ENCODE measurements around the gene TMEM39A. TPM values are rescaled to one million over a fixed set of nuclear protein-coding genes. Genes with fewer than 3 reads are reported as not detected.

TMEM39A gene
- total and polyA plus RNA-seq, 4 donors = 9.3 to 51.2 (median 37.9) TPM

DNA sequence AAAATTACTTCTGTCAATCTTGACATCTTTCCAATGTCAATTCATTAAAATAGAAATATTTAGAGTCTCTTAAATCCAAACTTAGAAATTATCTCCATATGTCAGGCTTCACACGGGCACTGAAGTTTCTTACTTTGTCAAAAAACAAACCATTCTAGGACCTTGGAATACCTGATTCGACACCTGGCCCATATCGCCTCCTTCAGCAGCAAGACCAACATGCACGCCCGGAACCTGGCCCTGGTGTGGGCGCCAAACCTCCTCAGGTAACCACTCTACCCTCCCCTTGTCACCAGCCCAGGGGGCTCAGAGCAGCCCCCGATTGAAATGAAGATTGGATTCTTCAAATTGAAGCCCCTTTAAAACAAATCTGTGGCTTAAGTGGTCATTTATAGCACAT lies 81.3 kb downstream of the TMEM39A start:
- H3K4me3 ChIP-seq = no peak overlapping the region
- ATAC-seq (ENCODE audit: insufficient read depth, low FRiP score) = no peak
- TF ChIP-seq, protein P1, sequence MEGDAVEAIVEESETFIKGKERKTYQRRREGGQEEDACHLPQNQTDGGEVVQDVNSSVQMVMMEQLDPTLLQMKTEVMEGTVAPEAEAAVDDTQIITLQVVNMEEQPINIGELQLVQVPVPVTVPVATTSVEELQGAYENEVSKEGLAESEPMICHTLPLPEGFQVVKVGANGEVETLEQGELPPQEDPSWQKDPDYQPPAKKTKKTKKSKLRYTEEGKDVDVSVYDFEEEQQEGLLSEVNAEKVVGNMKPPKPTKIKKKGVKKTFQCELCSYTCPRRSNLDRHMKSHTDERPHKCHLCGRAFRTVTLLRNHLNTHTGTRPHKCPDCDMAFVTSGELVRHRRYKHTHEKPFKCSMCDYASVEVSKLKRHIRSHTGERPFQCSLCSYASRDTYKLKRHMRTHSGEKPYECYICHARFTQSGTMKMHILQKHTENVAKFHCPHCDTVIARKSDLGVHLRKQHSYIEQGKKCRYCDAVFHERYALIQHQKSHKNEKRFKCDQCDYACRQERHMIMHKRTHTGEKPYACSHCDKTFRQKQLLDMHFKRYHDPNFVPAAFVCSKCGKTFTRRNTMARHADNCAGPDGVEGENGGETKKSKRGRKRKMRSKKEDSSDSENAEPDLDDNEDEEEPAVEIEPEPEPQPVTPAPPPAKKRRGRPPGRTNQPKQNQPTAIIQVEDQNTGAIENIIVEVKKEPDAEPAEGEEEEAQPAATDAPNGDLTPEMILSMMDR (IDR thresholded peaks at IDR 0.05; ENCODE audit: control extremely low read depth, extremely low read depth) = no peak
- no peak for DNase-seq
- H3K4me1 ChIP-seq (ENCODE audit: control insufficient read depth in 5 of 5, insufficient read depth in 5 of 5, low read length in 5 of 5) = peaks cover 0 to 1% (median 0%) of the 10 kb centered on the region in 5 donors
- H3K9me3 ChIP-seq (ENCODE audit: control insufficient read depth in 4 of 4, insufficient read depth in 3 of 4, low read length in 3 of 4) = no peaks in the 10 kb centered on the region
- no peak overlapping the region for H3K27ac ChIP-seq (ENCODE audit: low read depth in 1 of 2, low read length in 1 of 2)
- no peaks in the 10 kb centered on the region for H3K27me3 ChIP-seq (ENCODE audit: control insufficient read depth in 3 of 3, insufficient read depth in 3 of 3, low read length in 2 of 3)
- H3K9ac ChIP-seq (ENCODE audit: insufficient read depth in 1 of 2, low read length in 2 of 2) = no peak overlapping the region
- H3K36me3 ChIP-seq (ENCODE audit: control insufficient read depth in 4 of 4, insufficient read depth in 4 of 4, low read length in 4 of 4) = peaks cover 16 to 32% (median 25%) of the 10 kb centered on the region in 4 donors
- WGBS, 2 donors = 95 to 96% methylated on average over 7 of the region's 7 CpGs

DNA sequence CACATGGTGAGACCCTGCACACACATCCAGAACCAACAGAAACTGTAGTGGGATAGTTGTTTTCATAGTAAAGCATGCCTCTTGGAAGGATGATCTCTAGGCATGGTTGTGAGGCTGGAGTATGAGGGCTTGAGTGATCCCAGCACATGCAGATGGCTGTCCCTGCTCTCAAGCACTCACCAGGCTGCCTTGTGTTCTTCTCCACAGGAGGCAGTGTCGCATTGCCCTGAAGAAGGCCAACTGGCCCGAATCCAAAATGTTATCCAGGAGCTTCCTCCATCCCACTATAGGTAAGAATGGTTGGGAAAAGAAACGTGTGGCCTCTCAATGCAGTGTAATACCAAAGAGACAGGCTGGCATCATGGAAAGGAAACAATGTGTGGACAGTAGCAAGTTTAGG lies 82.7 kb downstream of the TMEM39A start:
- TF ChIP-seq, protein P1 (IDR thresholded peaks at IDR 0.05; ENCODE audit: control extremely low read depth, extremely low read depth) = no peak
- Histone ChIP-seq H3K9ac (ENCODE audit: insufficient read depth in 1 of 2, low read length in 2 of 2) (no peak overlapping the region), H3K27me3 (ENCODE audit: control insufficient read depth in 3 of 3, insufficient read depth in 3 of 3, low read length in 2 of 3) (no peaks in the 10 kb centered on the region), H3K4me3 (no peak overlapping the region), H3K4me1 (ENCODE audit: control insufficient read depth in 5 of 5, insufficient read depth in 5 of 5, low read length in 5 of 5) (peaks cover 0 to 1% (median 0%) of the 10 kb centered on the region in 5 donors), H3K9me3 (ENCODE audit: control insufficient read depth in 4 of 4, insufficient read depth in 3 of 4, low read length in 3 of 4) (no peaks in the 10 kb centered on the region), H3K27ac (ENCODE audit: low read depth in 1 of 2, low read length in 1 of 2) (no peak overlapping the region), H3K36me3 (ENCODE audit: control insufficient read depth in 4 of 4, insufficient read depth in 4 of 4, low read length in 4 of 4) (peaks cover 16 to 36% (median 24%) of the 10 kb centered on the region in 4 donors)
- 75 to 77% methylated on average over 3 of the region's 3 CpGs for WGBS, 2 donors
- DNase-seq = no peak
- no peak for ATAC-seq (ENCODE audit: insufficient read depth, low FRiP score)

Other genes starting within 250 kb of the TMEM39A start
- gene B4GALT4, start 222.7 kb downstream of the TMEM39A start, total RNA-seq = 10 to 100 TPM; 13.5 to 23.2 TPM
- 10 to 100 TPM in 1 of 2 donors, 1 to 10 TPM in 1; 7.5 to 18.1 TPM for gene B4GALT4, start 222.7 kb downstream of the TMEM39A start, polyA plus RNA-seq
- gene ARHGAP31, start 169.2 kb downstream of the TMEM39A start, total RNA-seq = 10 to 100 TPM; 45.8 to 58.5 TPM
- 10 to 100 TPM; 11.6 to 17.5 TPM for gene ARHGAP31, start 169.2 kb downstream of the TMEM39A start, polyA plus RNA-seq
- gene POGLUT1, start 5.3 kb upstream of the TMEM39A start, total RNA-seq = 10 to 100 TPM; 15.8 to 17.9 TPM
- 1 to 10 TPM; 7.9 to 9.4 TPM for gene POGLUT1, start 5.3 kb upstream of the TMEM39A start, polyA plus RNA-seq
- 10 to 100 TPM; 80.0 to 98.9 TPM for gene TIMMDC1, start 34.9 kb upstream of the TMEM39A start, total RNA-seq
- 10 to 100 TPM; 60.5 to 95.4 TPM for gene TIMMDC1, start 34.9 kb upstream of the TMEM39A start, polyA plus RNA-seq
- 1 to 10 TPM; 4.8 to 8.6 TPM for gene CD80, start 96.0 kb upstream of the TMEM39A start, total RNA-seq
- 1 to 10 TPM in 1 of 2 donors, under 1 TPM in 1; 0.89 to 3.6 TPM for gene CD80, start 96.0 kb upstream of the TMEM39A start, polyA plus RNA-seq
- 10 to 100 TPM; 10.3 to 26.3 TPM for gene ADPRH, start 115.9 kb upstream of the TMEM39A start, total RNA-seq
- gene ADPRH, start 115.9 kb upstream of the TMEM39A start, polyA plus RNA-seq = 10 to 100 TPM in 1 of 2 donors, 1 to 10 TPM in 1; 5.4 to 18.1 TPM
- gene PLA1A, start 134.3 kb upstream of the TMEM39A start, total RNA-seq = 1 to 10 TPM; 1.8 to 7.3 TPM
- gene PLA1A, start 134.3 kb upstream of the TMEM39A start, polyA plus RNA-seq = 10 to 100 TPM in 1 of 2 donors, 1 to 10 TPM in 1; 5.9 to 10.3 TPM
- gene POPDC2, start 197.0 kb upstream of the TMEM39A start, total RNA-seq = 1 to 10 TPM; 1.9 to 3.0 TPM
- 1 to 10 TPM; 1.6 to 2.1 TPM for gene POPDC2, start 197.0 kb upstream of the TMEM39A start, polyA plus RNA-seq
- 10 to 100 TPM; 43.8 to 57.6 TPM for gene COX17, start 213.8 kb upstream of the TMEM39A start, total RNA-seq
- gene COX17, start 213.8 kb upstream of the TMEM39A start, polyA plus RNA-seq = 100 to 1,000 TPM in 1 of 2 donors, 10 to 100 TPM in 1; 99.1 to 261 TPM
- 10 to 100 TPM; 18.7 to 19.0 TPM for gene CFAP91, start 239.4 kb upstream of the TMEM39A start, total RNA-seq
- 1 to 10 TPM; 3.4 to 3.6 TPM for gene CFAP91, start 239.4 kb upstream of the TMEM39A start, polyA plus RNA-seq

Data from lung (tissue), 12 donors.